Liver (tissue), 3 donors: ENCODE data around the gene PCNX3.

Experiments
- ATF3 ChIP-seq: IDR thresholded peaks from 2 replicates; pipeline ENCODE4 v1.6.1; 2016; ENCODE audit warnings: antibody characterized with exemption
- CTCF ChIP-seq: fragments of 150-350 bp; IDR thresholded peaks from 2 replicates; pipeline ENCODE4 v1.5.1; 2017; ENCODE audit warnings: improper control_type of control experiment, low read depth, low read length; ENCODE audit not compliant: missing input control
- RAD21 ChIP-seq, 2 donors: IDR thresholded peaks; 2 replicates each; pipeline ENCODE4 v1.6.1; 2016; ENCODE audit warnings: antibody characterized with exemption in 2 of 2, mild to moderate bottlenecking in 2 of 2
- donor health status: healthy.
- donor health status: healthy.

GRCh38 chr11:65680192-65680743 lies 64.7 kb downstream of the PCNX3 start:
- no peak for TF ChIP-seq CTCF
- TF ChIP-seq ATF3: no peak
- no peak for TF ChIP-seq RAD21 (IDR thresholded peaks at IDR 0.05)
